Glomerular endothelial cell (primary cell): Measurements from ENCODE around the gene DEFB114. TPM values are rescaled to one million over a fixed set of nuclear protein-coding genes. Genes with fewer than 3 reads are reported as not detected.
"Not testable (repeated sequence)": the region's sequence is repeated elsewhere in the genome, so short reads cannot be mapped to it uniquely, and the experiment has no call there.

Experiments
- DNase-seq: peaks from one replicate; pipeline ENCODE4 v3.0.0-alpha.2; 2011; ENCODE audit warnings: low read depth, low spot score; ENCODE audit errors: extremely low read depth
- total RNA-seq: library from RNA; depleted of rRNA; stranded (reverse); fragments of >200 nt; gene quantifications from 2 replicates; pipeline ENCODE4 v1.2.3, GENCODE V29; 2015

Gene DEFB114, protein sequence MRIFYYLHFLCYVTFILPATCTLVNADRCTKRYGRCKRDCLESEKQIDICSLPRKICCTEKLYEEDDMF
- total RNA-seq: not detected in 2 replicates

DNA sequence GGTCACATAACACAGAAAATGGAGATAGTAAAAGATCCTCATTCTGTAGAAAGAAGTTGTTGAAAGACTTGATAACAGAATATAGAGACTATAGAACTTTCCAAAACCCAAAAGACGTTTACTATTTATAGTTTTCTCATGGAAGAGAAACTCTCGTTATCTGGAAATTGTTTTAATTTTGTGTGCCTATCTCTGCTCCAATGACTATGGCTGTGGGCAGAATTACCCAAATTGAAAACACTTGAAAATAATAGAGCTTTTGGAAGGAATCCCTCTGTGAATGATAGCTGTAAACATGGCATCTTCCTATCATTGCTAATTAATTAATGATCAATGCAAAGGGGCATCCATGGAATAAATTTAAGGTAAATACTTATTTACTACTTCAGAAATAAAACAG, at the start of gene DEFB114:
DEFB114 (minus strand) TSS at position 101 of the 400 bp plus-strand sequence; CDS start at position 42, 59 bp downstream.
- DNase-seq: no peak

DNA sequence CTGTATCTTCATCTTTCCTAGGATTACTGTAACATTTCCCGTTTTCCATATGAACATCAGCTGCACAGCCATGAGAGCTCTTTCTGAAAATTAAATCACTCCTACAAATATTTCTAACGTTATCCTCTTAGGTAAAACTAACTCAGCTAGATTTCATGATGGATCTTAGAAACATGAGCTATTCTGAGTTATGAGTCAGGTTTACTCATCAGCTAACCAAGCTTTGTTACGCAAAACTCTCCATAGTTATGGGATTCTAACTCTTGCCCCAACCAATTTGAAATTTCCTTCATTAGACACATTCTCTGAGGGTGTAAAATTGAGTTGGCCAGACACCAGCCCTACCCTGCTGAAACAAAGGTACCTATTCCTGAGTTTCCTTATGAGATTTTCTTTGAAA, 43.9 kb upstream of the DEFB114 start:
- DNase-seq: no peak

DNA sequence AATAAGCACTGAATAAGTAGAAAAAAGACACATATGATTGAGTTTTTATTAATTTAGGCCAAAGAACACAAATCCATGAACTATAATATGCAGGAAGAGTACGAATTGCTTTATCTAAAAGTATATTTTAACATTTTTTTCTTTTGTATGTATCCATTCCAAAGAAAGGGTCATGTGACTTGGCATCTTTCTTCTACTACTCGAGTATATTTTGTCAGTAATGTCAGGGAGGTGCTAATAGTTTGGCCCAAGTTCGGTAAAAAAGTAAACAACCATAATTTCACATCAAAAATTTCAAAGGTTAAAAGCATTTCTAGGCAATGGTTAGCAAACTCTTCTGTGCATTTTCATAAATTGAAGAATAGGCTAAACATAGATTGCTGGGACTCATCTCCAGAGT, 39.2 kb upstream of the DEFB114 start:
- DNase-seq: no peak

DNA sequence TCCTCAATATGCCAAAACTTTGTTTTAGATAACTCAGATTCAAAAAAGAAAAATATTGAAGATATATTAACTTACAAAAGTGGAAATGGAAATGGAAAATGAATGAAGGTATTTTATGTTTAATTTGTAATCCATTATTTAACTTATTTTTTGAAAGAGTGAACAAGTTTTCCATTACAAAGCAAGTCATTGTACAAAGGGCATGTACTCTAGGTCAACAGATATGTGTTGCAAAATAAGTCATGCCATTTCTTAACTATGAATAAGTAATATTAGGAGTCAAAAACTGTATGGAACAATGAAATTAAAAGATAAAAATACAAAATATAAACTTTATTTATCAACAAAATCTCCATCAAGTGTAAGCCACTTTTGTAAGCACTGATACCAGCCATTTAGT, 31.3 kb upstream of the DEFB114 start:
- DNase-seq: no peak

DNA sequence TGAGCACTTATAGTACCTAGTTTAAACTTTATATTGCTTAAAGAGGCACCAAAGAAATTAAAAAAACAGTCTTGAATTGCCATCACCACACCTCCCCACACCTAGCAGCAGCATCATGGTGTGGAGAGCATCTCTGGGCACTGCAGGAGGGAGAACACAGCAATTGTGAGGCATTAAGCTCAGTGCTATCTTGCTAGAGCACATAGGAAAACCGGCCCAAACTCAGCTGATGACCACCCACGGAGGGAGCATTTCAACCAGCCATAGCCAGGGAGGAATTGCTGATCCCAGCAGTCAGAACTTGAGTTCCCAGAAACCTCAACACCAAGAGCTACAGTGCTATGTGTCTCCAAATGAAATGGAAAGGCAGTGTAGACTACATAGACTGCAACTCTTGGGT, 24.9 kb upstream of the DEFB114 start:
- no peak for DNase-seq

DNA sequence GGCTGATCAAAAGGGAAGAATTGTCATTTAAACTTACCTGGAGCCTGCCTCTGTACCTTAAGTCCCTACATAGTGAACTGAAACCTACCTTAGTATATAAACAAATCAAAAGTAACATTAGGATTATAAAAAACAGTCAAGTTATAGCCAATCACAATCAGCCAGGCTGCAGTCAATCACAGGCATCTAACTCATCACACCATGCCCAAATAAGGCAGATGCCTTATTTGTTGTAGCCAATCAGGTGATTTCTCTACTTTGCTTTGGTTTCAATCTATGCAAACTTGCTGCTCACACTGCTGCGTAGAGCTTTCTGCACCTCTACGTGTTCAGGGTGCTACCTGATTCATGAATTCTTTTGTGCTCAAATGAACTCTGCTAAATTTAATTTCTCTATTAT, 23.8 kb upstream of the DEFB114 start:
- DNase-seq: no peak

DNA sequence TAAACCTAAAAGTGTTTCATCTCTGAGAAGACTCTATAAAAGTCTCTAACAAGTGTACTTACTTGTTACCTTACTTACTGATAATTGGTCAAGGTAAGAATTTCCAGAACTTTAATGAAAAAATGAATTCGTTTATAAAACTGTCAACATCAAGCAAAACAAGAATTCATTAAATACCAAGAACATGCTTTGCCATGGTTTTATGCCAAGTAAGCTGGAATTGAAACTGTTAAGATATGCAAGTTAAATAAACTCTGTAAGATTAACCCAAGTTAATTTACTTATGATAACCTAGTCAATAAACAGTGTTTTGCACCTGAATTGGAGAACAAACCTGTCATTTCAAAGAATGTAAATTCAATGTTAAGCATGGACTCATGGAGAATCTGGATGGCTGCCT, 22.6 kb upstream of the DEFB114 start:
- no peak for DNase-seq

DNA sequence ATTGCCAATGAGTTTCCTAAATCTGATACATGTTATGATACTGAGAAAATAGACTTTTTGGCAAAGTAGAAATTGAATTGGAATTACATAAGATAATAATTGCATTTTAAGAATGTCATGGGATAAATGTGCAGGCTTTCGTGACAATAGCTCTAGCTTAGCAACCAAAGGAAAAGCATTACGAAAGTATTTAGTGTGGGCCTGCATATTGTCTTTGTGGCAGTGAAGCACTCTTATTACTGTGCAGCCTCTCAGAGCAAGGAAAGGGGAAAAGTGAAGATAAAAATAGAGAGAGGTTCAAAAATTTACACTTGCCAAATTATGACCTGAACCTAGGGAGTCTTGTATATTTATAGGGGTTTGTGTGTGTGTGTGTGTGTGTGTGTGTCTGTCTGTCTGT, 18.1 kb upstream of the DEFB114 start:
- no peak for DNase-seq

DNA sequence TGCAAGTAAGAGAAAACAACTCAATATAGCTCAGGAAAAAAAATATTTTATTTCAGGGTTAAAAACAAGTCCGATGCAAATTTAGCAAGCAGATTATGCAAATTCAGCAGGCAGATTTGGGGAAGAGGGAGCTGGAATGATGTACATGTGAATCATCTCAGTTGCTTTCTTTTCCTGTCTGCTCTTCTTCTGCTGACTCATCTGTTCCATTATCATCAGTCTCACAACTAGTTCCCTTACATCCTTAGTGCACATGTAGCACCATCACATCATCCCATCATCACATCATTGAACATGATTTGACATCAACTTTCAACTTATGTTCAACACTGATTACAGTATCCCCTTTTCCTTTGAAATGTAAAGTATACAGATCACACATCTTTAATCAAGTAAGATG, 16.9 kb upstream of the DEFB114 start:
- no peak for DNase-seq

DNA sequence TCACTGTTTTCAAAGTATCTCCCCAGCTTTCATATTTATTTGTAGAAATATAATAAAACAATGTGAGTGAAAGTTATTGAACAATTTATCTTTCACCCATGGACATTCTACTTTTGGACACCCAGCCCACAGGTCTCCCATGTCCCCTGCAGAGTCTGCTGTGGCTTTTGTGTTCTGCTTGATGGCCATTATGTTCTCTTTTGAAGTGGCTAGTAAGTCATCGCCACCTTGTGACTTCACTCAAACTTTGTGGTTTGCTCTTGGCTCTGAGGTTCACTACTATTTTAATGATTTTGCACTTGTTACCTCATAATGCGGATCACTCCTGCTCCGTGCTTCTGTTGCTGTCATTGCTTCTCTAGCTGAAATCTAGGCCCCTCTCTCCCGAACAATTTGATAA, 15.6 kb upstream of the DEFB114 start:
- no peak for DNase-seq

DNA sequence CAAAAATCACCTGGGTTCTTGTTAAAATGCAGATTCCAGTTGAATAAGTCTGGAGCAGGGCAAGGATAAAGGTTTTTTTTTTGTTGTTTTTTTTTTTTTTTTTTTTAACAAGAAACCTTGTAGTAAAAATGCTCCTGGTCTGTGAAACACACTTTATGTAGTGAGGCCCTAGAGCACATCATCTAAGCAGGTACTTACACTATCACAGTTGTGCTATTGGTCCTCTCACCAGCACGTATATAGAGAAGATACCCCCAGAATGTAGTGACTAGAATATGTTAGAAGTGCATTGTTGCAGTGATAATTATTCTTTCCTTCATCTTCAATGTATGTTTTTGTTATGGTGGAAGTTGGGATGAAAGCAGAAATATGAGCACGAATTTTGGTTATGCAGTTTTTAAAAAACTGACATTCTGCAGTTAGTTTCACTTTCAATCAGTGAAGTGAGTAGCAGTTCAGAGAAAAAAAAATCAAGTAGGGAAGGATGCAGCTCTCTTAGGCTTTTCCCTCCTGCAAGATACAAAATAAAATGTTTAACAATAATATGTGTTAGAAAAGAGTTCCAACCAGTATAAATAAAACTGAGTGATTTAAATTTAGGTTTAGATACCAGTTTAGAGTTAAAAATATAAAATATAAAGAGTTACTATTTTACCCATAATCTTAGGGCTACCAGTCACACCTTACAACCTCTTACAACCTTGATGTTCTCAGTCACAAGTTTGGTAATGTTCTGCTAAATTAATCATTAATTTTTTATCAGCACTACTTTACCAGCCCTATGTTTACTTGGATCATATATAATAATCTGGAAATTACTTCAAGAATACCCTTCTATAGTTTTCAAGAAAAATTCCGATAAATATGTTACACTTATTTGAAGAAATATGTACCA, 14.6 kb upstream of the DEFB114 start:
- DNase-seq: no peak

DNA sequence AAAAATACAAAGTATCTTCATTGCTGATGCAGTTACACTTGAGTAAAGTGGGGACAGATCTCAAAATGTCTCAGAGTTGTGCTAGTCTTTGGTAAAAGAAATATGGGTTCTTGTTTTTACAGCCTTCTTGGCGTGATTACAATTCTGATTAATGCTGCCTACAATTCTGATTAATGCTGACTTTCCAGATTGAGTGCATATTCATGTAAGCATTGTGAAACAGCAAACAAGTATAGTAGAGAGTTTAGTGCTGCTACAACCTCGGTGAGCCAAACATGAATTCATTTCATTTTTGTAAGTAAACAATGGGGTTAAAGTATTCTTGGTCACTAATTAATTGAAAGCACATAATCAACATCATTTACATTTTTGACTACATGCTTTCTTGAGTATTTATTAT, 5.6 kb upstream of the DEFB114 start, which contains the start of gene DEFB113:
DEFB113 (minus strand) TSS at position 21 of the 400 bp plus-strand sequence; CDS start at position 21, 0 bp downstream.
- no peak for DNase-seq

DNA sequence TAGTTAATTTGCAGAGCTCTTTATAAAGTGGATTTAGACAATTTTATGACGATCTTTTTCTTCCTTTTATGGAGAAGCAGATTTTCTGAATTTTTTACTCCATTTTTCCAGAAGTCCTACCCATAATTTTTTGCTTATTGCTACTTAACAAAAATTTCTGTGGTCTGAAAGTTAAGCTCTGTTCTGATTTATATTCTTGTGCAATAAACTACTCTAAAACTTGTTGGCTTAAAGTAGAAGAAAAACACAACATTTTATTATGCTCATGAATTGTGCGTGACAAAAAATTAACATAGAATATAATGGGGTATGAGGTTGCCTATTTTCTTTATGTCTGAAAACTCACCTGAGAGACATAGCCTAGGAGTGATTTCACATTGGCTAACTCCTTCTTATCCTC, 2.9 kb upstream of the DEFB114 start:
- DNase-seq: no peak

DNA sequence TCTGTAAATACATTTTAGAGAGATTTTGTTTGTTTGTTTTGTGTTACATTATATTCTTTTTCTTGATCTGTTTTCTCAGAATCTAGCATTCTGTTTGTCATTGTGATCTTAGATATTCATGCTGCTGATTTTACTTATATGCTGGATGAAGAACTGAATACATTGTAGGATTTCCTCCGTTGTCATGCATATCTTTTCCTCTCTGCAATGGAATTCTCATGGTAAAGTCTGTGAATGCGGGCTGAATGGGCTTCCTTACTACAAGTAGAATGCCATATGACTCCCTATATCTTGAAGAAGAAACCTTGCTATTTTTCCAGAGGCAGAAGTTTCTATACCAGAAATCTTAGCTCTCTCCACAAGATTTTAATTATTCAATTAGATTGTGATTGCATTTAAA, 2.4 kb upstream of the DEFB114 start:
- no peak for DNase-seq

DNA sequence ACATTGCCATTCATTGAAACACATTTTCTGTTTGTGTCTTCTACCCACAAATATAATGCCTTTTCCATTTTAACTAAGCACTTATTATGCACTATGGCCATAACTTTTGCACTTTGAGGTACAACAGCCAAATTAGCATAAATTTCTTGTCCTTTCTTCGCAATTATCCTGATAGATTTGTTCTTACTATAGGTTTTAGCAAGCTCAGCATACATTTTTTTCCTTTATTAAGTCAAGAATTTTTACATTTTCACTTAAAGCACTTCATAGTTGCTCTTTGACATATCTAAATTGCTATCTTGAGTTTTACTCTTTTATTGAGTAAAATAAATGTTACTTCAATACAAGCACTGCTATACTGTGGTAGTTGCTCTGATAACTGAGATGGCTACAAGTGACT, 5.8 kb downstream of the DEFB114 start:
- DNase-seq: no peak

DNA sequence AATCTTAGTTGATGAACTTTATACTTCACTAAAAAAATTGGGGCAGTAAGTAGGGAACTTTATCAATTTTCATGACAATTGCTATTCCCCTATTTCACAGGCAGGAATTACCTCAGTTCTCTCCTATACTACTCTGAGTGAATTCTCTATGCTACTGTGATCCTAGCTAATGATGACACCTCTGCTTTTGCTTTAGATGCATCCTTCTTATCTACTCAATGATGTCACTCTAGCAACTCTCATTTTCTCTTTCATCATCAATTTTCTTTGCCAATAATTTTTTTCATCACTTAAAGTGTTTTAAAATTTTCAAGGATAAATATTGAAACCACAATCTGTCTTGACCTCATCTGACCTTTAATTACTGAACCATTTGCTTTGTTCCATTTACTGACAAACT, 8.1 kb downstream of the DEFB114 start:
- DNase-seq: no peak

DNA sequence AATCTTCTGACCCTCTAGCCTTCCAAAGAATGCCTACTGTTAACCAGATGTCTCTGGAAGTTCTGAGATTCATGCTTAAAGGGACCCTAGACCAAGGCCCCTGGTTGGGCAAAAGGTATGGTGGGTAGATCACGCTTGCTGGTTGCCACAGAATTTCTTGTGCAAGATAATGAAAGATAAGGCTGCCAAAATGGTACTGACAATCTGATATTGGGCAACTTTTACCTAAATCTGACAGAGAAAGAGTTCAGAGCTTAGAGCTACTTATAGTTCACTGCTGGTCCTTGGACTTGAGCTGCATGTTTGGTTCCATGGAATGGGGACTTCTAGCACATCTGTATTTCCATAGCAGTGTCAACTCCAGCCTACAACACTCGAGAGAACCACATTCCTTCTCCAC, 12.0 kb downstream of the DEFB114 start:
- no peak for DNase-seq

DNA sequence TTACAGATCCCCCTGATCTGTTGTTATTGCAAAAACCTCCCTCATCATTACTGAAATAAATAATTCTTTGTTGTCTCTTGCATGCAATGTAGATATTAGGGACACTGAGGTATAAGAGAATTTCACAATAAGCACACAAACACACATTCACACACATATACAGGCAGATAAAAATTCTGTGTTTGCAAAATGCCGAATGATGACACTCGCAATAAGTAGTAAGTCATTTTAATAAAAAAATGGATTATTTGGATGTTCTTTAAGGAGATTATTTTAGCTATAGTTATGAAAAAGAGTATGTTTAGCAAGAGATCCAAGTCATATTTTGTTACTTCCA, 13.6 kb downstream of the DEFB114 start:
- no peak for DNase-seq

DNA sequence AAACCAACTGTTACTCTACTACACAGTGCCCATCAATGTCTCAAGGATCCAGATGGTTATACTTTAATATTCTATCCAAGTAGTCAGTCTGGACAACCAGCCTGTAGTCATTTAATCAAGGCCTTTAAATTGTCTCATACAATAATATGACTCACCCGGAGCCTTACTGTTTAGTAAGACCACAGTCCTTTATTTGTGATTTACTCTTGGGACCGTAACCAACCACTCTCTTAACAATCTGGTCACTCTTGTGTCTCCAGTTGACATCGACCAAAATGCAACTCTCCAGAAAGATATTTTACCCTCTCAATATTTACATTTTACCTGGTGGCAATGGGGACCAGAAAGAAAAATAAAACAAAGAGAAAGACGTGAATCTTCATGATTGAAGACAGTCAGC, 14.9 kb downstream of the DEFB114 start:
- no peak for DNase-seq

DNA sequence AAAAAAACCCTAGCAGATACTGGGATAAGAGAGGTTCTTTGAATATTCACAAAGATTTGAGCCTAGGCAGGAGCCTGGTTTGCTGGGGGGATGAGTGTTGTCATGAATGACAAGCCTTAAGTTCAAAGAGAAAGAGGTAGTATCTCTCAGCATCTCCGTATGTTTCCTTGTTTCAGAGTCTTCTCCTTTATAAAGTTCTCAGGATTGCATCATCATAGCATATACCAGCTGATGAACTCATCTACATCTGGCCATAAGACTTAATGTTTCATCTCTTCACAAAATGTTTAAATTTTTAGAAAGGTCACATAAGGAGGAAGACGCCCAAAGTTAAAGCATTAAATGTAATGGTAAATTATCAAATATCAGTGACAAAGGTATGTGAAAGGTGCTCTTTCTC, 17.1 kb downstream of the DEFB114 start:
- no peak for DNase-seq

DNA sequence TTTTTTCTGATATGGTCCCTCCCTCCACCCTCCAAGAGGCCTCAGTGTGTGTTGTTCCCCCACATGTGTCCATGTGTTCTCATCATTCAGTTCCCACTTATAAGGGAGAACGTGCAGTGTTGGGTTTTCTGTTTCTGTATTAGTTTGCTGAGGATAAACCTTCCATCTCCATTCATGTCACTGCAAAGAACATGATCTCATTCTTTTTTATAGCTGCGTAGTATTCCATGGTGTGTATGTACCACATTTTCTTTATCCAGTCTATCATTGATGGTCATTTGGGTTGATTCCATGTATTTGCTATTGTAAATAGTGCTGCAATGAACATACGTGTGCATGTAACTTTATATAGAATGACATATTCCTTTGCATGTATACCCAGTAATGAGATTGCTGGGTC, 19.9 kb downstream of the DEFB114 start:
- not testable (repeated sequence) for DNase-seq

DNA sequence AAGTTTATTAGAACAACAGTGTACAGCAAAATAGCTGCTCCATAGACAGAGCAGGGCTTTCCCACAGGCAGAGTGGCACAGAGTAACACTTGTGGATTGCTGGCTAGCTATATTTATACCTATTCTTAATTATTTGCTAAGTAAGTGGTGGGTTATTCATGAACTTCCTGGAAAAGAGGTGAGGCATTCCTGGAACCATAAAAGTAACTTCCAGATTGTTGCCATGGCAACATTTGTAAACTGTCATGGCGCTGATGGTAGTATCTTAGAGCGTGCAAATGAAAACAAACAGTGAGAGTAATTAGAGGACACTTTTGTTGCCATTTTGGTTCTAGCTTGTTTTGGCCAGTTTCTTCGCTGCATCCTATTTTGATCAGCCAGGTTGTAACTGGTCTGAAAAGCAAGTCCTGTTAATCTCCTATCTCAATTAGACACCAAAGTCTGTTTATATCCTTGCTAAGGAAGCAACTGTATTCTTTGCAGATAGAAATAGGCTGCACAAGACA, 23.9 kb downstream of the DEFB114 start:
- DNase-seq: no peak
